Common myeloid progenitor, CD34-positive (primary cell): Measurements from ENCODE around the gene ZBTB12.
A peak's percentile ranks its signal among the peaks of the same experiment; 100 is the strongest.

ENCODE experiments used
- CTCF ChIA-PET: fragments of 350-600 bp; sonication (Branson Sonifier 250); formaldehyde crosslinking; loops from one replicate; lab custom pipeline; 2021; ENCODE audit warnings: antibody characterized with exemption; lab: Charles Lee
- POLR2A ChIA-PET: fragments of 350-600 bp; sonication (Branson Sonifier 250); formaldehyde crosslinking; loops from one replicate; lab custom pipeline; 2021; ENCODE audit warnings: antibody characterized with exemption; lab: Charles Lee
- DNase-seq, 3 donors: peaks; one replicate each; pipeline versions ENCODE4 v3.0.0 to v3.0.0-alpha.2; 2013
- H3K27ac ChIP-seq, 2 experiments: 1 replicate in 1 of 2; 2 replicates in 1 of 2; pipeline ENCODE4 v1.7.0; 2013; ENCODE audit warnings: inconsistent platforms in 2 of 2, low read length in 2 of 2, mild to moderate bottlenecking in 2 of 2, low read depth in 1 of 2, moderate library complexity in 1 of 2; ENCODE audit not compliant: severe bottlenecking in 2 of 2, insufficient read depth in 1 of 2, poor library complexity in 1 of 2
- H3K27me3 ChIP-seq, 5 experiments: replicated peaks in 2 of 5; 1 replicate in 3 of 5; 2 replicates in 2 of 5; pipeline versions ENCODE4 v1.6.1 to v1.7.0; 2013; ENCODE audit warnings: low read length in 4 of 5, mild to moderate bottlenecking in 2 of 5, moderate library complexity in 2 of 5, inconsistent platforms in 1 of 5; ENCODE audit not compliant: insufficient read depth in 5 of 5, control insufficient read depth in 4 of 5
- H3K36me3 ChIP-seq, 4 experiments: 1 replicate in 2 of 4; 2 replicates in 2 of 4; pipeline versions ENCODE4 v1.6.1 to v1.7.0; 2013; ENCODE audit warnings: low read length in 3 of 4, control low read depth in 1 of 4, mild to moderate bottlenecking in 1 of 4; ENCODE audit not compliant: control insufficient read depth in 4 of 4, insufficient read depth in 4 of 4
- H3K4me1 ChIP-seq, 4 experiments: 1 replicate in 3 of 4; 2 replicates in 1 of 4; pipeline versions ENCODE4 v1.6.1 to v1.7.1; 2013; ENCODE audit warnings: low read length in 3 of 4, mild to moderate bottlenecking in 3 of 4, control low read depth in 1 of 4, inconsistent platforms in 1 of 4, moderate library complexity in 1 of 4; ENCODE audit not compliant: control insufficient read depth in 4 of 4, insufficient read depth in 4 of 4; ENCODE audit errors: control extremely low read depth in 1 of 4
- H3K4me3 ChIP-seq, 7 experiments: 1 replicate in 4 of 7; 2 replicates in 3 of 7; pipeline versions ENCODE4 v1.5.1 to v1.7.0; 2013; ENCODE audit warnings: mild to moderate bottlenecking in 7 of 7, low read length in 6 of 7, moderate library complexity in 6 of 7, inconsistent platforms in 2 of 7, low read depth in 2 of 7, control low read depth in 1 of 7; ENCODE audit not compliant: insufficient read depth in 4 of 7, control insufficient read depth in 1 of 7; ENCODE audit errors: extremely low read depth in 1 of 7
- H3K9me3 ChIP-seq, 5 experiments: 1 replicate in 4 of 5; 2 replicates in 1 of 5; pipeline versions ENCODE4 v1.6.1 to v1.7.1; 2013; ENCODE audit warnings: low read length in 4 of 5, mild to moderate bottlenecking in 2 of 5, inconsistent platforms in 1 of 5, low read depth in 1 of 5, moderate library complexity in 1 of 5; ENCODE audit not compliant: control insufficient read depth in 4 of 5, insufficient read depth in 2 of 5; ENCODE audit errors: control extremely low read depth in 1 of 5
- WGBS: methylation state at CpG from one replicate; pipeline ENCODE4 v1.1.5; 2013; ENCODE audit not compliant: insufficient coverage; 5-methylcytosine and 5-hydroxymethylcytosine counted together

The ZBTB12 gene

DNA sequence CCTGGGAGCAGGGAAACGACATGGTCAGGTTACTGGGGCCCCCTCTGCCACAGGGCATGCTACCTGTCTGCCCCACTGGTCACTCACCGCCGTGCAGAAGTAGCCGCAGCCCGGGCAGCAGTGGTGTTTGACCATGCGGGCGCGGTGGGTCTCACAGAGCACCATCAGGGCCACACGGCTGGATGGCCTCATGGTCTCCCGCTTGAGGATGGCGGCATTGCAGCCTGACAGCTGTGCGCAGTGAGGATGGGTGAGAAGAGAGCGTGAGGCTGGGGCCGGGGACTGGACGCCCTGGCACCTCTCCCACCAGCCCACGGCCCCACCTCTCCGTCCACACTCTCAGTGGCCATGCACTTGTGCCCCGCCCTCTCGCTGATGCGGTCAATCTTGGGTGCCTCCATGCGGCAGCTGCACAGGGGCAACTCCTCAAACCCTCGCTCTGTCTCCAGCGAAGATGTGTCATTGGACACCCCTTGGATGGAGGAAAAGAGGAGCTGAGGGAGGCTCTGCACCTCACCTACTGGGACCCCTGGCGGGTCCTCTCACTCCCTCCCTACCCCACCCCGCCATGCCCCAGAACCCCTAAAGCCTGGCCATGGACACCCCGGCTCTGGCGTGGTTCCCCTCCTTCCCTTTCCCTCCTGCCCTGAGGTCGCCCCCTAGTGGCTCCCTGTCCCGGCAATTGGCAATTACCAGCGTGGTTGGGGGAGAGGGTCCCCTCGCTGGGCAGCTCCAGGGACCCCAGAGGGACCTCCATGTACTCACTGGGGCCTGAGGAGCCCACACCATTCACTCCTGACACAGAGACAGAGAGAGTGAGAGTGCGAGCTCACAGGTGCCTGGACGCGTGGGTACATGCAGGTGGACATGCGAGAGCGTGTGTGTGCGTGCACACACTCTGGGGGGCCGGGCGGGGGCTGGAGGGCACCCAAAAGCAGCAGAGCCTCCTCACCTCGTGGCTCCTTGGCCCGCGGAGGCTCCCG is 13.3 kb downstream of the ZBTB12 start:
- WGBS, result 91% methylated on average over 33 of the region's 43 CpGs
- ChIA-PET CTCF (interaction anchor here (0.7 to 4.2 kb wide), 15 partner anchors 8 to 342 kb away, joined by 3 to 21 read pairs (median 3); partner anchors contain the start of genes ATP6V1G2, EHMT2, NEU1 and ZBTB12), POLR2A (interaction anchor here (0.6 kb wide), 1 partner anchor 87 kb away, joined by 3 read pairs; no protein-coding TSS in a partner anchor)
- no peaks in the 10 kb centered on the region for H3K27me3 ChIP-seq
- peak; percentile 26 to 62 (median 46) for DNase-seq
- H3K9me3 ChIP-seq, result no peaks in the 10 kb centered on the region
- no peak overlapping the region for H3K27ac ChIP-seq
- no peak overlapping the region for H3K4me3 ChIP-seq
- peaks cover 5 to 83% (median 64%) of the 10 kb centered on the region in 4 experiments for H3K36me3 ChIP-seq
- peaks cover 0 to 14% (median 0%) of the 10 kb centered on the region in 4 experiments for H3K4me1 ChIP-seq

DNA sequence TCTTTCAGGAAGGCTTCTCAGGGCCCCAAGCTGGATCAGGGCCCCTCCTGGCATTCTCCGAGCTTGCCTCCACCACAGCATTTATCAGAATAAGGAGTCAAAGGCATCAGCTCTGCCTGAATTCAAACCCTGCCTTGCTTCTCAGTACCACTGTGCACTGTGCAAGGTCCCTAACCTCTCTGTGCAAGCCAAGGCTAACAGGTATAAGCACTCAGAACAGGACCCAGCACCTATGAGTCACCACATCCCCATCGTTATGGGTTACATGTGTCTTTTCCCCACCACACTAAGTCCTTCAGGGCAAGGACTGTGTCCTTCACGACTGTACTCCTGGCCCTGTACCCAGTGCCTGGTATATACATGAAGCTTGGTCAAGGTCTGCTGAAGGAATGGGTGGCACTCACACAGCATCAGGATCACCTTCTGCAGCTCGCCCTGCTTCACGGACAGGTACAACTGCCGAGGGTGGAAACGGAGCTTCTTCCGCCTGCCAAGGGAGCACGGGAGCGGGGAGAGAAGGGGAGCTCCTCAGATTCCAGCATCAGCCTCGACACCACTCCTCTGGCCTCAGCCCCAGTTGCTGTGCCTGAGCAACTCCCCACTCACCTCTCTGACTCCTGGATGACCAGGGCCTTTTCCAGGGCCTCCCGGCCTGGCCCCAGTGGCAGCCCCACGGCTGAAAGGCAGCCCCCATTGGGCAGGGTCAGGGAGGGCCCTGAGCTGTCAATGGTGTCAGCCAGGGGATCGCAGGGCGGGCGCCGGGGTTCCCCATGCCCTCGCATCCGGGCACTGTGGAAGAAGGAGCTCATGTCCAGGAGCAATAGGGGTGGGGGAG is 14.5 kb downstream of the ZBTB12 start:
- peaks cover 8 to 85% (median 68%) of the 10 kb centered on the region in 4 experiments for H3K36me3 ChIP-seq
- no peaks in the 10 kb centered on the region for H3K27me3 ChIP-seq
- POLR2A ChIA-PET, result no interaction called here
- H3K4me1 ChIP-seq, result peaks cover 0 to 3% (median 0%) of the 10 kb centered on the region in 4 experiments
- no peak overlapping the region for H3K4me3 ChIP-seq
- no peak for DNase-seq
- CTCF ChIA-PET, result interaction anchor here (0.7 to 4.2 kb wide), 12 partner anchors 11 to 206 kb away, joined by 3 to 21 read pairs (median 4); partner anchors contain the start of genes EHMT2, NEU1 and ZBTB12
- 96% methylated on average over 11 of the region's 19 CpGs for WGBS
- no peaks in the 10 kb centered on the region for H3K9me3 ChIP-seq
- no peak overlapping the region for H3K27ac ChIP-seq

DNA sequence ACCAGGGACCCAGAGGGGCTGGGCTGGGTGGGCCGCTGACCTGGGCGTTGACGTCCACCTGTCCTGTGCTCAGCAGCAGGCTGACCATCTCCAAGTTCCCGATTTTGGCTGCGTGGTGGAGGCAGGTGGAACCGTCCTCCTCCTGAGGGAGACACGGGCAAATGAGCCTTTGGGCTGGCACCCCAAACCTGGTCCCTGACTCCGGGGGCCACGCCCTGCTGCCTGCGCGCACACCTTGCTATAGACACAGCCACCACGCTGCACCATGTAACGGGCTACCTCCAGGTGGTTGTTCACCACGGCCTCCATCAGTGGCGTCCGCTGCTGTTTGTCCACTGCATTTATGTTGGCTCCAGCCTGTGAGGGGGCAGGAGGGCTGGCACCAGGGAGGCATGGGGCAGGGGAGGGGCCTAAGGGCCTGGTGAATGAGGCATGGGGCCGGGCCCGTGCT is 15.3 kb downstream of the ZBTB12 start:
- Histone ChIP-seq H3K36me3 (peaks cover 8 to 83% (median 67%) of the 10 kb centered on the region in 4 experiments), H3K4me3 (no peak overlapping the region), H3K9me3 (no peaks in the 10 kb centered on the region), H3K27me3 (no peaks in the 10 kb centered on the region), H3K27ac (no peak overlapping the region), H3K4me1 (no peaks in the 10 kb centered on the region)
- CTCF ChIA-PET, result interaction anchor here (1.0 to 4.2 kb wide), 4 partner anchors 11 to 47 kb away, joined by 3 to 14 read pairs (median 10); partner anchors contain the start of gene EHMT2
- POLR2A ChIA-PET, result no interaction called here
- over 99% methylated on average over 14 of the region's 18 CpGs for WGBS
- DNase-seq, result no peak

DNA sequence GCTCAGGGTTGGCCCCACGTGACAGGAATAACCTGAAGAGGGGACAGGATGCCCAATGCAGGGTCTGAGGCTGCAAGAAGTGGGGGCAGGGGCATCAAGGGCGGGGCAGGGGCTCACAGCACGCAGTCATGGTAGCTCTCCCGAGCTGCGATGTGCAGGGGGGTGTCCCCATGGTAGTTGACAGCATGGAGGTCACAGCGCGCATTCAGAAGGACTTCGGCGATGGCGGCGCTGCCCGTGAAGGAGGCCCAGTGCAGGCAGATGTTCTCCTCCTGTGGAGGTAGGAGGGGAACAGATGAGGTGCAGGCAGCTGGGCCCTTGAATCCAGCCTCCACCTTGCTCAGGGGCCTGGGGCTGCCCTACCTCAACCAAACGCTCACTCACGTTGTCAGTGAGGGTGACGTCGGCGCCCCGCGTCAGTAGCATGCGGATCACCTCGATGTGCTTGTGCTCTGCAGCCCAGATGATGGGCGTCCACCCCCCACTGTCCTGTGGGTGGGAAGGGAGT is 17.3 kb downstream of the ZBTB12 start:
- Histone ChIP-seq H3K4me3 (no peak overlapping the region), H3K9me3 (no peaks in the 10 kb centered on the region), H3K27ac (no peak overlapping the region), H3K4me1 (no peaks in the 10 kb centered on the region), H3K27me3 (no peaks in the 10 kb centered on the region), H3K36me3 (peaks cover 10 to 93% (median 80%) of the 10 kb centered on the region in 4 experiments)
- no peak for DNase-seq
- ChIA-PET CTCF (interaction anchor here (3.0 kb wide), 1 partner anchor 13 kb away, joined by 11 read pairs; no protein-coding TSS in a partner anchor), POLR2A (no interaction called here)
- 98% methylated on average over 22 of the region's 22 CpGs for WGBS

DNA sequence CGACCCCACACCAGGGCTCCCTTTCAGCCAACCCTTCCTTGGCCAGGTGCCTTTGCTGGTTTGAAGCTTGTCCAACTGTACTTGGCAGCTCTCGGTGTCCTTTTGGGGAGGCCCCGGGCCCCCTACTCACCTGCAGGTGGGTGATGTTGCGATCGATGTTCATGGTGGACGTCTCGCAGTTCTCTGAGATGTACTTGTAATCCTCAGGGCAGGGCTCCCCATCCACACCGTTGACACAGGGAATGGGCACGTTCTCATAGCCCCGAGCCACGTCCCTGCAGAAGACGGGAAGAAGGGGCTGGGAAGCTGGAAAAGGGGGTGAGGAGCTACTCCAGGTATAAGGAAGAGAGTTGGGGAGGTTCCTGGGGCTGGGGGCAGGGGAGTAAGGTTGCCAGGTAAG is 18.2 kb downstream of the ZBTB12 start:
- Histone ChIP-seq H3K27me3 (no peaks in the 10 kb centered on the region), H3K4me3 (no peak overlapping the region), H3K9me3 (no peaks in the 10 kb centered on the region), H3K27ac (no peak overlapping the region), H3K36me3 (peaks cover 10 to 85% (median 75%) of the 10 kb centered on the region in 4 experiments), H3K4me1 (no peaks in the 10 kb centered on the region)
- WGBS, result 97% methylated on average over 11 of the region's 12 CpGs
- no peak for DNase-seq
- CTCF ChIA-PET, result interaction anchor here (0.9 to 3.0 kb wide), 2 partner anchors 12 to 203 kb away, joined by 3 to 11 read pairs; partner anchors contain the start of gene LY6G5C
- POLR2A ChIA-PET, result no interaction called here

DNA sequence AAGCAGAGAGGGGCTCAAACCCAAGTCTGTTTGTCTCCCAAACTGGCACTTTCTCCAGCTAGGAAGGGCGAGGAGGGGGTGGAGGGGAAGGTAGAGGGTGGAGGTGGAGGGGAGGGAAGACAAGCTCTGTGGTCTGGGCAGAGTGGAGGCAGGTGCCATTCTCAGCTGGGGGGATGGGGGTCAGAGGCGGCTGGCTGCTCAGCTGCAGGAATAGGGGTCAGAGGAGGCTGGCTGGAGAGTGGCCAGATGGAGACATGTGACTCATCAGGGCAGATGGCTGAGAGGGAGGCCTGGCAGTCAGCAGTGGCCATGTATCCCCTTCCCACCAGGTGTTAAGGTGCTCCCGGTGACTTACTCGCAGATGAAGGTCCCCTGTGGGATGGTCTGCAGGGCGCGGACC is 19.5 kb downstream of the ZBTB12 start:
- no peaks in the 10 kb centered on the region for H3K9me3 ChIP-seq
- H3K4me1 ChIP-seq, result no peaks in the 10 kb centered on the region
- H3K36me3 ChIP-seq, result peaks cover 7 to 72% (median 62%) of the 10 kb centered on the region in 4 experiments
- H3K4me3 ChIP-seq, result no peak overlapping the region
- POLR2A ChIA-PET, result no interaction called here
- no peaks in the 10 kb centered on the region for H3K27me3 ChIP-seq
- no peak for DNase-seq
- 90% methylated on average over 5 of the region's 6 CpGs for WGBS
- H3K27ac ChIP-seq, result no peak overlapping the region
- CTCF ChIA-PET, result interaction anchor here (1.2 to 3.0 kb wide), 3 partner anchors 10 to 17 kb away, joined by 4 to 11 read pairs (median 5); no protein-coding TSS in a partner anchor
